Astrocyte (in vitro differentiated cells and primary cell): ENCODE results near the gene ENG.

Experiments used
- EZH2 ChIP-seq: IDR thresholded peaks from 2 replicates; pipeline ENCODE4 v1.6.1; 2012; ENCODE audit warnings: mild to moderate bottlenecking, low read length, inconsistent platforms; ENCODE audit not compliant: insufficient read depth
- TF ChIP-seq, protein P1 (sequence below): IDR thresholded peaks from 2 replicates; pipeline ENCODE4 v1.5.1; 2011; ENCODE audit warnings: low read depth, mild to moderate bottlenecking, inconsistent platforms, low read length, moderate library complexity; ENCODE audit not compliant: insufficient read depth

DNA sequence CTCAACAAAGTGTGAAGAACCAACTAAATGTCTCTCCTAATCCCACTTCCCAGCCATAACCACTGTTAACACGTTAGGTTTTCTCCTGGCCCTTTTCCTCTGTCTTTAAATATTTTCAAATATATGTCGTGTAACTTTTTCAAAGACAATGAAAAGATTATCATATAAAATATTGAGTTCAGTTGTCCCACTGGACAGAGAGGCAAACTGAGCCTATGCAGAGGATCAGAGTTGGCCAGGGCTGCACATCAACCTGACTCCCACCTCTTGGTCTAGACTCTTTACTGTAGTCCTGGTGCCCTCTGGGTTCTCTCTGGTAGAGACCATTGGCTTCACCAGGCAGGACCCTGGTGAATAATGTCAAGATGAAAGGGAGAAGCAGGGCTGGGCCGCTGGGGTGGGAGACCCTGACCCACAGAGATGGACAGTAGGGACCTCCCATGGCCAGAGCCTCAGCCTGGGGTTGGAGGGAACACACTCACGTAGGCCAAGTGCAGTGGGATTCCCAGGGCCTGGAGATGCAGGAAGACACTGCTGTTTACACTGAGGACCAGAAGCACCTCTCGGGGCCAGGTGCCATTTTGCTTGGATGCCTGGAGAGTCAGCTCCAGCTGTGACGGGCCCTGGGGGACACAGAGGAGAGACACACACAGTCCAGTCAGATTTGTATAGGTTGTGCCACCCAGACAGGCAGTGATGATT is 25.1 kb downstream of the ENG start:
- TF ChIP-seq, protein P1, sequence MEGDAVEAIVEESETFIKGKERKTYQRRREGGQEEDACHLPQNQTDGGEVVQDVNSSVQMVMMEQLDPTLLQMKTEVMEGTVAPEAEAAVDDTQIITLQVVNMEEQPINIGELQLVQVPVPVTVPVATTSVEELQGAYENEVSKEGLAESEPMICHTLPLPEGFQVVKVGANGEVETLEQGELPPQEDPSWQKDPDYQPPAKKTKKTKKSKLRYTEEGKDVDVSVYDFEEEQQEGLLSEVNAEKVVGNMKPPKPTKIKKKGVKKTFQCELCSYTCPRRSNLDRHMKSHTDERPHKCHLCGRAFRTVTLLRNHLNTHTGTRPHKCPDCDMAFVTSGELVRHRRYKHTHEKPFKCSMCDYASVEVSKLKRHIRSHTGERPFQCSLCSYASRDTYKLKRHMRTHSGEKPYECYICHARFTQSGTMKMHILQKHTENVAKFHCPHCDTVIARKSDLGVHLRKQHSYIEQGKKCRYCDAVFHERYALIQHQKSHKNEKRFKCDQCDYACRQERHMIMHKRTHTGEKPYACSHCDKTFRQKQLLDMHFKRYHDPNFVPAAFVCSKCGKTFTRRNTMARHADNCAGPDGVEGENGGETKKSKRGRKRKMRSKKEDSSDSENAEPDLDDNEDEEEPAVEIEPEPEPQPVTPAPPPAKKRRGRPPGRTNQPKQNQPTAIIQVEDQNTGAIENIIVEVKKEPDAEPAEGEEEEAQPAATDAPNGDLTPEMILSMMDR, result no peak
- no peak for TF ChIP-seq EZH2
